ENCODE measurements around the gene PPP2R5D.

DNA sequence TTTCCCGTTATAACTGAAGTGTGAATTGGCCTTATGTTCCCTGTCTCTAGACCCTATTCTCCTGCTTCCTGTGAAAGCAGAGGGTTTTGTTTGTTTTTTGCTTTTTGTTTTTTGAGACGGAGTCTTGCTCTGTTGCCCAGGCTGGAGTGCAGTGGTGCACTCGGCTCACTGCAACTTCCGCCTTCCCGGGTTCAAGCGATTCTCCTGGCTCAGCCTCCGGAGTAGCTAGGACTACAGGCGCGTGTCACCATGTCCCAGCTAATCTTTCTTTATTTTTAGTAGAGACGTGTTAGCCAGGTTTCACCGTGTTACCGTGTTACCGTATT lies 24.5 kb upstream of the PPP2R5D start:
- TF ChIP-seq, protein P1, sequence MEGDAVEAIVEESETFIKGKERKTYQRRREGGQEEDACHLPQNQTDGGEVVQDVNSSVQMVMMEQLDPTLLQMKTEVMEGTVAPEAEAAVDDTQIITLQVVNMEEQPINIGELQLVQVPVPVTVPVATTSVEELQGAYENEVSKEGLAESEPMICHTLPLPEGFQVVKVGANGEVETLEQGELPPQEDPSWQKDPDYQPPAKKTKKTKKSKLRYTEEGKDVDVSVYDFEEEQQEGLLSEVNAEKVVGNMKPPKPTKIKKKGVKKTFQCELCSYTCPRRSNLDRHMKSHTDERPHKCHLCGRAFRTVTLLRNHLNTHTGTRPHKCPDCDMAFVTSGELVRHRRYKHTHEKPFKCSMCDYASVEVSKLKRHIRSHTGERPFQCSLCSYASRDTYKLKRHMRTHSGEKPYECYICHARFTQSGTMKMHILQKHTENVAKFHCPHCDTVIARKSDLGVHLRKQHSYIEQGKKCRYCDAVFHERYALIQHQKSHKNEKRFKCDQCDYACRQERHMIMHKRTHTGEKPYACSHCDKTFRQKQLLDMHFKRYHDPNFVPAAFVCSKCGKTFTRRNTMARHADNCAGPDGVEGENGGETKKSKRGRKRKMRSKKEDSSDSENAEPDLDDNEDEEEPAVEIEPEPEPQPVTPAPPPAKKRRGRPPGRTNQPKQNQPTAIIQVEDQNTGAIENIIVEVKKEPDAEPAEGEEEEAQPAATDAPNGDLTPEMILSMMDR (conservative IDR thresholded peaks at IDR 0.05; ENCODE audit: low read length), result no peak
- no peak for TF ChIP-seq EZH2phosphoT487 (IDR thresholded peaks at IDR 0.05; ENCODE audit: borderline replicate concordance, low read depth, low read length)
